Activated T-helper 1 cell treated with anti-CD3 and anti-CD28 coated beads, Interleukin-12 subunit alpha, Interleukin-12 subunit beta, Interleukin-2, Interleukin-4 antibody, amounts not matched to agents 30 ng/mL and 10 ng/mL and 1 ng/mL, durations not matched to agents 14 hours and 24 hours and 36 hours (primary cell): ENCODE results near the gene PLXNC1. TPM values are rescaled to one million over a fixed set of nuclear protein-coding genes. Genes with fewer than 3 reads are reported as not detected.

Source experiments
- DNase-seq: peaks from one replicate; pipeline ENCODE4 v3.0.0; 2021; ENCODE audit warnings: low spot score
- H3K27ac Mint-ChIP-seq: one replicate; pipeline ENCODE4 v1.8.0; 2021; ENCODE audit warnings: mild to moderate bottlenecking, mixed read lengths
- H3K27me3 Mint-ChIP-seq: one replicate; pipeline ENCODE4 v1.8.0; 2022; ENCODE audit warnings: mild to moderate bottlenecking, moderate library complexity, mixed read lengths; ENCODE audit not compliant: insufficient read depth
- H3K36me3 Mint-ChIP-seq: one replicate; pipeline ENCODE4 v1.8.0; 2021; ENCODE audit warnings: low read depth, mixed read lengths
- H3K4me1 Mint-ChIP-seq: one replicate; pipeline ENCODE4 v1.8.0; 2021; ENCODE audit warnings: low read depth, mixed read lengths
- H3K4me3 Mint-ChIP-seq: one replicate; pipeline ENCODE4 v1.8.0; 2021; ENCODE audit warnings: mild to moderate bottlenecking, moderate library complexity, mixed read lengths
- H3K9me3 Mint-ChIP-seq: one replicate; pipeline ENCODE4 v1.8.0; 2021; ENCODE audit warnings: mixed read lengths
- intact Hi-C: fragments of 100-400 bp; cut with micrococcal nuclease; formaldehyde crosslinking; loops from one replicate; pipeline ENCODE4 v1.15.1; 2024
- total RNA-seq: library from RNA; stranded (reverse); gene quantifications from 2 replicates; pipeline ENCODE4 v1.2.3, GENCODE V29; 2022

PLXNC1 gene
- total RNA-seq = 18.8 and 22.7 TPM in 2 replicates

DNA sequence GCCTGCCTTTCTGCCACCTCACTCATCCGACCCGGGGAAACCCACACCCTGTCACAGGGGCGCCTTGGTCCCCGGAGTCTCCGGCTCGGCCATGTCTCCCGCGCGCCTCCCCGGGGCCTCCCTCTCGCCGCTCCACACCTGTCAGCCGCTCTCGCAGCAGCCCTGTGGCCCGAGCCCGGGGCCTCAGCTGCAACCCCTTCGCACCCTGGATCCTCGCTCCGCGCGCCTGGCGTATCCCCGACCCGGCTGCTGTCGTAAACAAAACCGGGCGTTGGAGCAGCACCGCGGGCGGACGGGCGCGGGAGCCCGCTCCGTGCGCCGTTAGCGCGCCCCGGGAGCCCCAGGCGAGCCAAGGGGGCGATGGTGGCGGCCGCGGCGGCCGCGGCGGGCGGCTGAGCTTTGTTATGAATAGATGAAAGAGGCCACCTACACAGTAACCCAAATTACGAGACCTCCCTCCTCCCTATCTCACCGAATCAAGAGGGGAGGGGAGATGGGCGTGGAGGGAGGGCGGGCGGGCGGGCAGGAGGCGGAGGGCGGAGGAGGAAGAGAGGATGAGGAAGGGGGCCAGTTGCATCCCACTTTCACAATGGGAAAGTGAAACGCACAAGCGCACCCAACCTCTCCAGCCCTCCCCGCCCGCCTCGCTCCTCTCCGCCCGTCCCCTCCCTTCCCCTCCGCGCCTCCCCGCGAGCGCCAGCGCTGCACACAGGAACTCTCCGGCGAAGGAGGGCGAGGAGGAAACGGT lies at the start of gene PLXNC1:
TSS of gene PLXNC1 (plus strand) at position 587 of the 748 bp plus-strand sequence. CDS start 395 bp downstream, outside the sequence.
- intact Hi-C loops = loop anchor here (1.0 to 10.0 kb wide), 13 partner anchors 21 to 614 kb away; no protein-coding TSS in a partner anchor
- DNase-seq = peak; percentile 68
- peaks cover 35% of the 10 kb centered on the region for H3K4me1 Mint-ChIP-seq
- no peaks in the 10 kb centered on the region for H3K9me3 Mint-ChIP-seq
- H3K36me3 Mint-ChIP-seq = peaks cover 7% of the 10 kb centered on the region
- H3K27me3 Mint-ChIP-seq = peaks cover 26% of the 10 kb centered on the region
- H3K27ac Mint-ChIP-seq = peak within 1 kb of the TSS; percentile 55
- H3K4me3 Mint-ChIP-seq = peak within 1 kb of the TSS; percentile 92

DNA sequence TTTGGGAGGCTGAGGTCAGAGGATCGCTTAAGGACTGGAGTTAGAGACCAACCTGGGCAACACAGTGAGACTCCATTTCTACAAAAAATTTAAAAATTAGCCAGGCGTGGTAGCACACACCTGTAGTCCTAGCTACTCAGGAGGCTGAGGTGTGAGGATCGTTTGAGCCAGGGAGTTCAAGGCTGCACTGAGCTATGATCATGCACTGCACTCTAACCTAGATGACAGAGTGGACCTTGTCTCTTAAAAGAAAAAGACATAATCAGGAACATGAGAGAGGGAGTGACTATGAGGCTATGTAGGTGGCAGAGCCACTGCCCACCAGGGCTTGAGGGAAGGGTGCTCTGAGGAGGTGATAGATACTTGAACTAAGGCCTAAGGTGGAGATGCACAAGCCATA lies 49.2 kb upstream of the PLXNC1 start:
- H3K36me3 Mint-ChIP-seq = peaks cover under 1% of the 10 kb centered on the region

GRCh38 chr12:94099632-94100031 lies 48.7 kb upstream of the PLXNC1 start:
- DNase-seq = no peak
- H3K9me3 Mint-ChIP-seq = no peaks in the 10 kb centered on the region
- H3K4me3 Mint-ChIP-seq = peak overlapping the region; percentile 50
- no peaks in the 10 kb centered on the region for H3K27me3 Mint-ChIP-seq
- peaks cover 37% of the 10 kb centered on the region for H3K4me1 Mint-ChIP-seq
- peak overlapping the region; percentile 8 for H3K27ac Mint-ChIP-seq
- peaks cover 1% of the 10 kb centered on the region for H3K36me3 Mint-ChIP-seq
- intact Hi-C loops = loop anchor here (1.0 to 5.0 kb wide), 5 partner anchors 21 to 1172 kb away; partner anchors contain the start of gene EEA1

More for the DNA sequence above, 49.2 kb upstream of the PLXNC1 start:
- Mint-ChIP-seq H3K4me3 (peak overlapping the region; percentile 50), H3K27ac (peak overlapping the region; percentile 8), H3K9me3 (no peaks in the 10 kb centered on the region), H3K4me1 (peaks cover 37% of the 10 kb centered on the region), H3K27me3 (no peaks in the 10 kb centered on the region)
- intact Hi-C loops = no loop called here
- no peak for DNase-seq

- Mint-ChIP-seq H3K4me3 (peak overlapping the region; percentile 84), H3K27ac (peak overlapping the region; percentile 5), H3K36me3 (peaks cover 1% of the 10 kb centered on the region), H3K27me3 (peaks cover 5% of the 10 kb centered on the region), H3K9me3 (no peaks in the 10 kb centered on the region), H3K4me1 (peaks cover 37% of the 10 kb centered on the region)
- intact Hi-C loops = loop anchor here (1.0 to 5.0 kb wide), 5 partner anchors 21 to 1173 kb away; partner anchors contain the start of gene EEA1
- no peak for DNase-seq
Observed at GRCh38 chr12:94100211-94100627, 48.2 kb upstream of the PLXNC1 start.

DNA sequence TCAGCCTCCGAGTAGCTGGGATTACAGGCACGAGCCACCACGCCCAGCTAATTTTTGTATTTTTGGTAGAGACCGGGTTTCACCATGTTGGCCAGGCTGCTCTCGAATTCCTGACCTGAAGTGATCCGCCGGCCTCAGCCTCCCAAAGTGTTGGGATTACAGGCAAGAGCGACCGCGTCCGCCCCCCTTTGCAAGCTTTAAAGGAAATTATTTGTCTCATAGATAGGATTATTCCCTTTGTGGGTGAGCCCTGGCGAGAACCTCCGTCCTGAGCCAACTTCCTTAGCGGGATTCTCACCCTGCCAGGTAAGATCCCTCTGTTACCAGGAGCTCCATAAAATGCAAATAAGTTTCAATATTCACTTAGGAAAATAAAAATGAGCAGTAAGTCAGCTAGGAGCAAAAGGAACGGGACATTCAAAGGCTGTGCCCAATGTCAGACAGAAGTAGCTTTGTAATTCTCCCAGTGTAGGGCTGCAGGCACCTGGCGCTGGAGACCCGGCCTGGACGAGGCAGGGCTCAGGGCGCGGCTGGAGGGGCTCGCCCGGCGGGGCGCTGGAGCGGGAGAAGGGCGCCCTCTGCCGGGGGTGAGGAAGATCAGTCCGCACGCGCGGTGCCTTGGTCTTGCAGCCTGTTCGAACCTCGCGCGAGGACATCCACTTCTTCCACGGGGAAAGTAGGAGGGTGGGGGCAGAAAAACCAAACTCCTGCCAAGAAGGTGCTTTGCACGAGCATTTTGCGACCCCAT lies 47.2 kb upstream of the PLXNC1 start:
- Mint-ChIP-seq H3K4me3 (peak overlapping the region; percentile 84), H3K4me1 (peaks cover 37% of the 10 kb centered on the region), H3K27me3 (peaks cover 7% of the 10 kb centered on the region), H3K36me3 (peaks cover 1% of the 10 kb centered on the region), H3K9me3 (no peaks in the 10 kb centered on the region), H3K27ac (peak overlapping the region; percentile 72)
- intact Hi-C loops = loop anchor here (1.0 to 5.0 kb wide), 5 partner anchors 22 to 1174 kb away; partner anchors contain the start of gene EEA1
- peak; percentile 71 for DNase-seq

GRCh38 chr12:94101738-94102660 lies 46.4 kb upstream of the PLXNC1 start:
- Mint-ChIP-seq H3K27ac (peak overlapping the region; percentile 72), H3K27me3 (peaks cover 10% of the 10 kb centered on the region), H3K4me1 (peaks cover 37% of the 10 kb centered on the region), H3K4me3 (peak overlapping the region; percentile 84), H3K9me3 (no peaks in the 10 kb centered on the region), H3K36me3 (peaks cover 1% of the 10 kb centered on the region)
- peak; percentile 81 for DNase-seq
- intact Hi-C loops = loop anchor here (1.0 to 5.0 kb wide), 14 partner anchors 23 to 1317 kb away; partner anchors contain the start of genes CRADD and EEA1

- Mint-ChIP-seq H3K36me3 (peaks cover 1% of the 10 kb centered on the region), H3K4me1 (peaks cover 39% of the 10 kb centered on the region), H3K9me3 (no peaks in the 10 kb centered on the region), H3K27ac (no peak overlapping the region), H3K4me3 (no peak overlapping the region), H3K27me3 (peaks cover 15% of the 10 kb centered on the region)
- no peak for DNase-seq
- intact Hi-C loops = loop anchor here (5.0 kb wide), 3 partner anchors 687 to 1177 kb away; partner anchors contain the start of gene EEA1
Observed at GRCh38 chr12:94103986-94104385, 44.4 kb upstream of the PLXNC1 start.

GRCh38 chr12:94107910-94108309 lies 40.5 kb upstream of the PLXNC1 start:
- H3K4me1 Mint-ChIP-seq = peaks cover 26% of the 10 kb centered on the region
- intact Hi-C loops = no loop called here
- H3K9me3 Mint-ChIP-seq = no peaks in the 10 kb centered on the region

DNA sequence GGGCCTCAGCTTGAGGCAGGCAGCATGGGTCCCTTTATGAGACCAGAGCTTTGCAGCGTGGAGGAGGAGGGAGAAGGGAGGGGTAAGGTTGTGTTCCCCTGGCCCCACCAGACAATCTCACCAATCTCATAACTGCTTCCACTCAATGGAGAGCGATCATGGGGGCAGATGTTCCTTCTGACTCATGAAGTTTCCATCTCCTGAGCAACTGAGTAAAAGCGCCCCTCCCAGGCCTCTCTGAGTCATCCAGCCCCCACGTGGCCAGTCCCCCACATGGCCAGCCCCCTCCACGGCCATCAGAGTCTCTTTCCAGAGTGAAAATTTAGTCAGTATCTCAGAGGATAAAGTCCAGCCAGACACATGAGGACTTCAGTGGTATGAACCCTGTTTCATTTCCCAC lies 39.2 kb upstream of the PLXNC1 start:
- peaks cover 26% of the 10 kb centered on the region for H3K4me1 Mint-ChIP-seq
- peak overlapping the region; percentile 13 for H3K4me3 Mint-ChIP-seq
- peaks cover 15% of the 10 kb centered on the region for H3K27me3 Mint-ChIP-seq
- peaks cover under 1% of the 10 kb centered on the region for H3K36me3 Mint-ChIP-seq
- no peaks in the 10 kb centered on the region for H3K9me3 Mint-ChIP-seq
- peak overlapping the region; percentile 57 for H3K27ac Mint-ChIP-seq
- intact Hi-C loops = no loop called here
- DNase-seq = no peak

More at GRCh38 chr12:94107910-94108309, 40.5 kb upstream of the PLXNC1 start:
- Mint-ChIP-seq H3K4me3 (no peak overlapping the region), H3K27me3 (peaks cover 15% of the 10 kb centered on the region), H3K27ac (no peak overlapping the region), H3K36me3 (peaks cover 1% of the 10 kb centered on the region)
- DNase-seq = no peak

- H3K27ac Mint-ChIP-seq = no peak overlapping the region
- no peak overlapping the region for H3K4me3 Mint-ChIP-seq
- H3K4me1 Mint-ChIP-seq = peaks cover 26% of the 10 kb centered on the region
- peaks cover 2% of the 10 kb centered on the region for H3K36me3 Mint-ChIP-seq
- peaks cover 9% of the 10 kb centered on the region for H3K27me3 Mint-ChIP-seq
- H3K9me3 Mint-ChIP-seq = no peaks in the 10 kb centered on the region
- intact Hi-C loops = no loop called here
- no peak for DNase-seq
Observed at GRCh38 chr12:94110258-94110657, 38.1 kb upstream of the PLXNC1 start.

DNA sequence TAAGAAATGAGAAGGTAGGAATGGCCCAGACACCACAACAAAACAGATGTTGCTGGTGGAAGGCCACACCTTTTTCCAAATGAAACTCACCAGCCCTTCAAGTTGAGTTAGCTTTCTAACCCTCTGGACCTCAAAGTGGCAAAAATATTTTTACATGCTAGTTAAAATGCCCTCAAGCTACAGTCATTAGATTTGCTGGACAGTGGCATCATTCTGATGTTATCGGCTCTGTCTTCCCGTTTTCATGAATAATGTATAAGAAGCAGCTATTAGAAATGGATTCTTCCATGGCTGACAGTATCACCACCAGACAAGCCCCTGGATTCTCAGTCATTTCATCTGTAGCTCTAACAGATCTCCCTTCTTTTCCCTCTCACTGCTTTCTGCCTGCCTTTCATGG lies 37.1 kb upstream of the PLXNC1 start:
- peaks cover 2% of the 10 kb centered on the region for H3K36me3 Mint-ChIP-seq
- peaks cover 7% of the 10 kb centered on the region for H3K27me3 Mint-ChIP-seq
- H3K4me1 Mint-ChIP-seq = peaks cover 26% of the 10 kb centered on the region
- intact Hi-C loops = no loop called here
- no peak overlapping the region for H3K4me3 Mint-ChIP-seq
- H3K9me3 Mint-ChIP-seq = no peaks in the 10 kb centered on the region
- H3K27ac Mint-ChIP-seq = peak overlapping the region; percentile 11
- no peak for DNase-seq

DNA sequence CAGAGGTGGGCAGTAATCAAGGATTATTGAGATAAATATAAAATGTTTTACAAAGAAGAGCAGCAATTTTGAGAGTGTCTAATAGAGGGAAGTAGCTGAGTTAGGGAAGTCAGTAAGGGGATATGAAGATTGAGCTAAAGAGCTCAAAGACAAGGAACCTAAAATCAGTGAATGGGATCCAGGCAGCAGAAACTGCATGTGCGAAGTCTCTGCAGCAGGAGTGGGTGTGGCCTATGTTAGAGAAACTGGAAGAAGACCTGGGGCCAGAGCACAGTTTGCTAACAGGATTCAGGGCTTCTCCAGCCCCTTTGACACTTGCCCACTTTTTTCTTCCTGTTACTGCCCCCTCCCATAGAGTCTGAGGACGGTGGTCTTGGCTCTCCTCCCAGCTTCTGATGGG lies 36.3 kb upstream of the PLXNC1 start:
- H3K36me3 Mint-ChIP-seq = peaks cover 2% of the 10 kb centered on the region
- peaks cover 26% of the 10 kb centered on the region for H3K4me1 Mint-ChIP-seq
- DNase-seq = no peak
- H3K9me3 Mint-ChIP-seq = no peaks in the 10 kb centered on the region
- no peak overlapping the region for H3K27ac Mint-ChIP-seq
- no peak overlapping the region for H3K4me3 Mint-ChIP-seq
- intact Hi-C loops = no loop called here
- H3K27me3 Mint-ChIP-seq = peaks cover 5% of the 10 kb centered on the region
